Endothelial cell of umbilical vein (primary cell): ENCODE measurements around the gene EXD2. TPM values are rescaled to one million over a fixed set of nuclear protein-coding genes. Genes with fewer than 3 reads are reported as not detected.

Source experiments
- BruUV-seq: library from RNA; stranded (reverse); fragments of 400-500 nt; replicated peaks from 2 replicates; lab custom pipeline; 2021; lab: Mats Ljungman, UMichigan
- CTCF ChIA-PET: fragments of 300-600, 350-600 bp; sonication (Branson Sonifier 250); formaldehyde crosslinking; loops from one replicate; lab custom pipeline; 2021; ENCODE audit warnings: antibody characterized with exemption, inconsistent platforms; lab: Charles Lee
- POLR2A ChIA-PET: fragments of 300-600, 350-600 bp; sonication (Branson Sonifier 250); formaldehyde crosslinking; loops from one replicate; lab custom pipeline; 2021; ENCODE audit warnings: antibody characterized with exemption, inconsistent platforms; lab: Charles Lee
- DNase-seq: peaks from one replicate; pipeline ENCODE4 v3.0.0-alpha.2; 2011; ENCODE audit warnings: low read depth, low spot score
- FAIRE-seq: peaks from 2 replicates; lab custom pipeline; 2011; peaks lifted over from hg19 to GRCh38; lab: Jason Lieb, UNC
- H2AFZ ChIP-seq: 2 replicates; pipeline ENCODE4 v1.6.0; 2012; ENCODE audit warnings: low read depth, low read length, control low read depth, inconsistent platforms
- H3K27ac ChIP-seq: 2 replicates; pipeline ENCODE4 v1.5.1; 2011; ENCODE audit warnings: low read depth, mild to moderate bottlenecking, control low read depth, low read length, moderate library complexity; ENCODE audit not compliant: insufficient read depth
- H3K27me3 ChIP-seq, 2 experiments: 2 replicates each; pipeline versions ENCODE4 v1.6.0 to v1.6.1; 2011; ENCODE audit warnings: low read length in 2 of 2, mixed read lengths in 1 of 2; ENCODE audit not compliant: control insufficient read depth in 2 of 2, insufficient read depth in 2 of 2
- H3K36me3 ChIP-seq, 2 experiments: 2 replicates in 1 of 2; 3 replicates in 1 of 2; pipeline ENCODE4 v1.5.1; 2011; ENCODE audit warnings: low read length in 2 of 2, mild to moderate bottlenecking in 1 of 2, moderate library complexity in 1 of 2; ENCODE audit not compliant: control insufficient read depth in 2 of 2, insufficient read depth in 2 of 2; ENCODE audit errors: extremely low read depth in 1 of 2
- H3K4me1 ChIP-seq: 3 replicates; pipeline ENCODE4 v1.5.1; 2011; ENCODE audit warnings: mild to moderate bottlenecking, low read length; ENCODE audit not compliant: control insufficient read depth, insufficient read depth; ENCODE audit errors: extremely low read depth
- H3K4me2 ChIP-seq: 2 replicates; pipeline ENCODE4 v1.6.1; 2011; ENCODE audit warnings: low read length, control low read depth, mixed read lengths; ENCODE audit not compliant: insufficient read depth
- H3K4me3 ChIP-seq, 3 experiments: fragments of 200-600 bp in 1 of 3; sonication (generic), shearing (Covaris generic) in 1 of 3; replicated peaks in 1 of 3; 2 replicates each; pipeline ENCODE4 v1.5.1; 2011 to 2016; ENCODE audit warnings: control low read depth in 3 of 3, low read length in 3 of 3, mild to moderate bottlenecking in 2 of 3, inconsistent platforms in 1 of 3, low read depth in 1 of 3, moderate library complexity in 1 of 3; ENCODE audit not compliant: insufficient read depth in 1 of 3
- H3K79me2 ChIP-seq: 2 replicates; pipeline ENCODE4 v1.6.0; 2012; ENCODE audit warnings: low read length, inconsistent platforms; ENCODE audit not compliant: control insufficient read depth, insufficient read depth
- H3K9ac ChIP-seq: replicated peaks from 2 replicates; pipeline ENCODE3; 2011; ENCODE audit warnings: low read length, control low read depth; ENCODE audit not compliant: insufficient read depth; ENCODE audit errors: extremely low read depth
- H3K9me1 ChIP-seq: replicated peaks from 3 replicates; pipeline ENCODE4 v1.6.0; 2011; ENCODE audit warnings: mild to moderate bottlenecking, low read length; ENCODE audit not compliant: control insufficient read depth, insufficient read depth; ENCODE audit errors: extremely low read depth
- H3K9me3 ChIP-seq: replicated peaks from 2 replicates; pipeline ENCODE4 v1.5.1; 2012; ENCODE audit warnings: low read length, inconsistent platforms; ENCODE audit not compliant: control insufficient read depth, insufficient read depth
- H4K20me1 ChIP-seq: replicated peaks from 2 replicates; pipeline ENCODE3; 2011; ENCODE audit warnings: mild to moderate bottlenecking, low read length; ENCODE audit not compliant: control insufficient read depth, insufficient read depth; ENCODE audit errors: extremely low read depth
- EZH2 ChIP-seq: IDR thresholded peaks from 2 replicates; pipeline ENCODE4 v1.6.1; 2012; ENCODE audit warnings: borderline replicate concordance, low read depth, mild to moderate bottlenecking, moderate library complexity, low read length, inconsistent platforms; ENCODE audit not compliant: severe bottlenecking
- FOS ChIP-seq: IDR thresholded peaks from 2 replicates; pipeline ENCODE4 v1.6.1; 2011; ENCODE audit warnings: mild to moderate bottlenecking, low read length, moderate library complexity, borderline replicate concordance; ENCODE audit not compliant: insufficient read depth
- GATA2 ChIP-seq: IDR thresholded peaks from 2 replicates; pipeline ENCODE4 v1.7.0; 2011; ENCODE audit warnings: low read depth, mild to moderate bottlenecking, moderate library complexity, mixed read lengths, low read length; ENCODE audit not compliant: insufficient read length, insufficient read depth
- JUN ChIP-seq: IDR thresholded peaks from 2 replicates; pipeline ENCODE4 v1.6.1; 2011; ENCODE audit warnings: borderline replicate concordance, low read depth; ENCODE audit not compliant: insufficient read length, insufficient read depth
- MYC ChIP-seq: IDR thresholded peaks from one replicate; pipeline ENCODE4 v1.6.1; 2011; ENCODE audit warnings: mild to moderate bottlenecking, low read depth, low read length
- POLR2A ChIP-seq: IDR thresholded peaks from 2 replicates; pipeline ENCODE4 v1.6.1; 2012; ENCODE audit warnings: low read depth, mild to moderate bottlenecking, control low read depth, low read length
- POLR2AphosphoS5 ChIP-seq: IDR thresholded peaks from 2 replicates; pipeline ENCODE4 v1.6.1; 2012; ENCODE audit warnings: low read depth, mild to moderate bottlenecking, control low read depth, low read length, moderate library complexity; ENCODE audit not compliant: insufficient read depth
- dilution Hi-C: fragments of 300-500 bp; cut with MboI; formaldehyde crosslinking; loops from one replicate; pipeline ENCODE4 v1.15.0; 2019; ENCODE audit warnings: low sequenced_read_pairs; ENCODE audit not compliant: extremely low pct_ligation_motif_present
- intact Hi-C: fragments of 100-400 bp; cut with micrococcal nuclease; formaldehyde crosslinking; loops from one replicate; pipeline ENCODE4 v1.10.0; 2022
- polyA plus RNA-seq, 4 experiments: library from polyadenylated mRNA; depleted of rRNA in 3 of 4; stranded (reverse) in 3 of 4; unstranded in 1 of 4; fragments of >200 nt; gene quantifications; 2 replicates each; pipeline versions ENCODE4 v1.2.1 to v1.2.3, GENCODE V29; 2011 to 2012; ENCODE audit warnings: missing spikeins in 1 of 4
- total RNA-seq: library from RNA; stranded (reverse); gene quantifications from 2 replicates; pipeline ENCODE4 v1.2.3, GENCODE V29; 2021
- TF ChIP-seq, protein P1 (sequence below), 2 donors: IDR thresholded peaks; 1 replicate in 1 of 2; 2 replicates in 1 of 2; pipeline ENCODE4 v1.5.1; 2011; ENCODE audit warnings: low read length in 2 of 2, mild to moderate bottlenecking in 2 of 2, moderate library complexity in 2 of 2, control low read depth in 1 of 2, inconsistent platforms in 1 of 2, low read depth in 1 of 2; ENCODE audit not compliant: insufficient read depth in 1 of 2; ENCODE audit errors: extremely low read depth in 1 of 2
- TF ChIP-seq, protein P2 (sequence below): IDR thresholded peaks from 2 replicates; pipeline ENCODE4 v1.6.1; 2011; ENCODE audit not compliant: insufficient read depth, insufficient read length

Gene EXD2
- total and polyA plus RNA-seq, 2 donors (not counting 3 experiments of a cell fraction or from before 2014, with no cell fraction given): 11.6 to 22.6 TPM

DNA sequence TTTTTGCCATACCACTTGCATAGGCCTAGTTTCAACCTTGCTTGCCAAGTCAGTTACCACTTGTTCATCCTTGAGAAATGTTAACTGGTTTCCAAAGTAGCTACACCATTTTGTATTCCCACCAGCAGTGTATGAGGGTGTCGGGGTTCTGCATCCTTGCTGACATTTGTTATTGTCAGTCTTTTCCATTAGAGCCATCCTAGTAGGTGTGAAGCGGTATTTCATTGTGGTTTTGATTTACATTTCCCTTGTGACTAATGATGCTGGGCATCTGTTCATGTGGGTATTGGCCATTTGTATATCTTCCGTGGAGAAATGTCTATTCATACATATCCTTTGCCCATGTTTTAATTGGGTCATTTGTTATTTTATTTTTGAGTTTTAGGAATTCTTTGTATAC, 41.1 kb downstream of the EXD2 start:
- no peak overlapping the region for H3K4me2 ChIP-seq
- ChIA-PET POLR2A (no interaction called here), CTCF (interaction anchor here (1.1 kb wide), 1 partner anchor 11 kb away, joined by 4 read pairs; no protein-coding TSS in a partner anchor)
- no peak overlapping the region for H3K9ac ChIP-seq
- no TSS peak for BruUV-seq
- FAIRE-seq (no peak), DNase-seq (no peak)
- intact Hi-C loops (no loop called here), dilution Hi-C loops (no loop called here)
- no peaks in the 10 kb centered on the region for H3K27me3 ChIP-seq
- no peak overlapping the region for H3K27ac ChIP-seq
- no peak overlapping the region for H3K4me3 ChIP-seq
- no peaks in the 10 kb centered on the region for H3K9me3 ChIP-seq
- H3K9me1 ChIP-seq: no peaks in the 10 kb centered on the region
- H4K20me1 ChIP-seq: no peaks in the 10 kb centered on the region
- no peaks in the 10 kb centered on the region for H3K79me2 ChIP-seq
- H3K4me1 ChIP-seq: no peaks in the 10 kb centered on the region
- peaks cover 0 to 13% of the 10 kb centered on the region in 2 experiments for H3K36me3 ChIP-seq
- TF ChIP-seq EZH2: no peak
- TF ChIP-seq, protein P1, sequence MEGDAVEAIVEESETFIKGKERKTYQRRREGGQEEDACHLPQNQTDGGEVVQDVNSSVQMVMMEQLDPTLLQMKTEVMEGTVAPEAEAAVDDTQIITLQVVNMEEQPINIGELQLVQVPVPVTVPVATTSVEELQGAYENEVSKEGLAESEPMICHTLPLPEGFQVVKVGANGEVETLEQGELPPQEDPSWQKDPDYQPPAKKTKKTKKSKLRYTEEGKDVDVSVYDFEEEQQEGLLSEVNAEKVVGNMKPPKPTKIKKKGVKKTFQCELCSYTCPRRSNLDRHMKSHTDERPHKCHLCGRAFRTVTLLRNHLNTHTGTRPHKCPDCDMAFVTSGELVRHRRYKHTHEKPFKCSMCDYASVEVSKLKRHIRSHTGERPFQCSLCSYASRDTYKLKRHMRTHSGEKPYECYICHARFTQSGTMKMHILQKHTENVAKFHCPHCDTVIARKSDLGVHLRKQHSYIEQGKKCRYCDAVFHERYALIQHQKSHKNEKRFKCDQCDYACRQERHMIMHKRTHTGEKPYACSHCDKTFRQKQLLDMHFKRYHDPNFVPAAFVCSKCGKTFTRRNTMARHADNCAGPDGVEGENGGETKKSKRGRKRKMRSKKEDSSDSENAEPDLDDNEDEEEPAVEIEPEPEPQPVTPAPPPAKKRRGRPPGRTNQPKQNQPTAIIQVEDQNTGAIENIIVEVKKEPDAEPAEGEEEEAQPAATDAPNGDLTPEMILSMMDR (IDR thresholded peaks at IDR 0.05; ENCODE audit: extremely low read depth in 1 of 2, insufficient read depth in 1 of 2, low read depth in 1 of 2, low read length in 2 of 2): no peak
- no peak for TF ChIP-seq JUN
- TF ChIP-seq, protein P2, sequence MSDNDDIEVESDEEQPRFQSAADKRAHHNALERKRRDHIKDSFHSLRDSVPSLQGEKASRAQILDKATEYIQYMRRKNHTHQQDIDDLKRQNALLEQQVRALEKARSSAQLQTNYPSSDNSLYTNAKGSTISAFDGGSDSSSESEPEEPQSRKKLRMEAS: no peak
- no peak overlapping the region for H2AFZ ChIP-seq

DNA sequence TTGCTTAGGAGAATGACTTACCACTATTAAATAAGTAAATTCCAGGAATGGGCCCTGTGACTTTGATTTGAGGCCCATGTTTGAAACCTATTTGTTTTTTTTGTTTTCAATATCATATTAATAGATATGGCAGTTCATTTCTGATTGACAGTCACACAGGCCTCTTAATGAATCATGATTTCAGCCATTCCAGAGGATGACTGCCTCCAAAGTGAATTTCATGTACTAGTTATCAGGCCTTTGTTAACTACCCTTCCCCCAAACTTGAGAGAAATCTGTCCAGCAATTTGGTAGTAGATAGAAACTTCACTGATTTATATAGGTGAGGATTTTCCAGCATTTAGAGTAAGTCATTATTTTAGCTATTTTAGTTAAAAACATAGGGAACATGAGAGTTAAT, 42.8 kb downstream of the EXD2 start:
- no peaks in the 10 kb centered on the region for H3K9me1 ChIP-seq
- BruUV-seq: no TSS peak
- no peaks in the 10 kb centered on the region for H4K20me1 ChIP-seq
- FAIRE-seq (no peak), DNase-seq (no peak)
- no peak overlapping the region for H3K27ac ChIP-seq
- ChIA-PET CTCF (interaction anchor here (0.8 to 1.4 kb wide), 2 partner anchors 20 to 105 kb away, joined by 4 to 5 read pairs; no protein-coding TSS in a partner anchor), POLR2A (no interaction called here)
- no peak overlapping the region for H3K4me2 ChIP-seq
- H3K4me3 ChIP-seq: no peak overlapping the region
- intact Hi-C loops: no loop called here
- H2AFZ ChIP-seq: no peak overlapping the region
- H3K36me3 ChIP-seq: peaks cover 0 to 20% of the 10 kb centered on the region in 2 experiments
- H3K9me3 ChIP-seq: no peaks in the 10 kb centered on the region
- H3K79me2 ChIP-seq: no peaks in the 10 kb centered on the region
- TF ChIP-seq POLR2AphosphoS5: no peak
- no peak for TF ChIP-seq MYC
- TF ChIP-seq, protein P1 (IDR thresholded peaks at IDR 0.05; ENCODE audit: extremely low read depth in 1 of 2, insufficient read depth in 1 of 2, low read depth in 1 of 2, low read length in 2 of 2): no peak
- TF ChIP-seq EZH2: no peak
- TF ChIP-seq, protein P2: no peak
- no peak for TF ChIP-seq FOS
- TF ChIP-seq POLR2A: no peak
- TF ChIP-seq GATA2: no peak
- TF ChIP-seq JUN: no peak
- no peaks in the 10 kb centered on the region for H3K27me3 ChIP-seq
- no peaks in the 10 kb centered on the region for H3K4me1 ChIP-seq
- dilution Hi-C loops: no loop called here
- H3K9ac ChIP-seq: no peak overlapping the region
